GM11168 (cell line): ENCODE results near the gene LCN2.

Experiments used
- in situ Hi-C: fragments of 300-500 bp; cut with MboI; formaldehyde crosslinking; loops from one replicate; pipeline ENCODE4 v1.12.0; 2022; ENCODE audit warnings: low sequenced_read_pairs; ENCODE audit not compliant: unreplicated experiment

LCN2 gene

GRCh38 chr9:128146591-128147120 lies 2.6 kb upstream of the LCN2 start:
- in situ Hi-C loops = no loop called here

DNA sequence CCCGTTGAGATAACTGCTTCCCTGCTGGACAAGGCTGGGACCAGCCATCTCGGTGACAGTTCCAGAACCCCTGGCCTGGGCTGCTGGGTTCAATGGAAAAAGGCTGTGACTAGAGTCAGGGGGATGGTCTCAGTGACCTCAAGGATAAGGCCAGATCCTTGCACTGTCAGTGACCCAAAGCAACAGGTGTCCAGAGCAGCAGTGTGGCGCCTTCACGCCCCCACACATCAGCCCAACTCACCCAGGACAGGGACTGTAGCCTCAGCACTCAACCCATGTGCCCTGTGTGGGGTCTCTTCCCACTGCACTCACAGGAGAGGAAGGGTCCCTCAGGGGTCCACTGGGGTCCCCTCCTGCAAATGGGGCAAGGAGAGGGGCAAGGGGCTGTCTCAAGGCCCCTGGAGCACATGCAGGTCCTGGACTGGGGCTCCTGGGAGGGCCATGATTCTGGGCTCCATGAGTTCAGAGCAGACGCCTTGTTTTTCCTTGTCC lies 698 bp upstream of the LCN2 start:
- in situ Hi-C loops = no loop called here

DNA sequence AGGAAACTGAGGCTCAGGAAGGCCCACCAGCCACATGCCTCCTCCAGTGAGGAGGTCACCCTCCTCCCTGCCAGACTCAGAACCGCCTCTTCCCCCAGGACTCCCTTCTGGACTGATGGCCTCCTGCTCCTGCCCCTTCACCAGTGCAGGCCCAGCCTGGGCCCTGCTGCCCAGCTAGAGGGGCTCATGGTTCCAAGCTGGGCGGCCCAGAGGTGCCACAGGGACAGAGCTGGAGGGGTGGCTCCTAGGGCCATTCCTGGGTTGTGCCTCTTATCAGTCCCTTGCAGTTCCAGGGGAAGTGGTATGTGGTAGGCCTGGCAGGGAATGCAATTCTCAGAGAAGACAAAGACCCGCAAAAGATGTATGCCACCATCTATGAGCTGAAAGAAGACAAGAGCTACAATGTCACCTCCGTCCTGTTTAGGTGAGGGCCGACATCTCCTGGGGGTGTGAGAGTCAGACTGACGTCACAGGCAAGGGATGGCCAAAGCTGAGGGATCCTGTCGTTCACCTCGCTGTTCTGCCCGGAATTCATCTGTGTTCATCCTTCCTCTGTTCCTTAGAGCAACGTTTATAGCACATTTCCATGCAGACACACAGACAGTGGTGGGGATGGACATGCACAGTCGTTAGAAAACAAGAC lies 819 bp downstream of the LCN2 start:
- in situ Hi-C loops = no loop called here

- in situ Hi-C loops = no loop called here
Measured at GRCh38 chr9:128150594-128151308, 1.5 kb downstream of the LCN2 start.

GRCh38 chr9:128151309-128152132 lies 2.3 kb downstream of the LCN2 start:
- in situ Hi-C loops = no loop called here

GRCh38 chr9:128152133-128153059 lies 3.1 kb downstream of the LCN2 start:
- in situ Hi-C loops = no loop called here

GRCh38 chr9:128153060-128153946 lies 4.0 kb downstream of the LCN2 start:
- in situ Hi-C loops = no loop called here

DNA sequence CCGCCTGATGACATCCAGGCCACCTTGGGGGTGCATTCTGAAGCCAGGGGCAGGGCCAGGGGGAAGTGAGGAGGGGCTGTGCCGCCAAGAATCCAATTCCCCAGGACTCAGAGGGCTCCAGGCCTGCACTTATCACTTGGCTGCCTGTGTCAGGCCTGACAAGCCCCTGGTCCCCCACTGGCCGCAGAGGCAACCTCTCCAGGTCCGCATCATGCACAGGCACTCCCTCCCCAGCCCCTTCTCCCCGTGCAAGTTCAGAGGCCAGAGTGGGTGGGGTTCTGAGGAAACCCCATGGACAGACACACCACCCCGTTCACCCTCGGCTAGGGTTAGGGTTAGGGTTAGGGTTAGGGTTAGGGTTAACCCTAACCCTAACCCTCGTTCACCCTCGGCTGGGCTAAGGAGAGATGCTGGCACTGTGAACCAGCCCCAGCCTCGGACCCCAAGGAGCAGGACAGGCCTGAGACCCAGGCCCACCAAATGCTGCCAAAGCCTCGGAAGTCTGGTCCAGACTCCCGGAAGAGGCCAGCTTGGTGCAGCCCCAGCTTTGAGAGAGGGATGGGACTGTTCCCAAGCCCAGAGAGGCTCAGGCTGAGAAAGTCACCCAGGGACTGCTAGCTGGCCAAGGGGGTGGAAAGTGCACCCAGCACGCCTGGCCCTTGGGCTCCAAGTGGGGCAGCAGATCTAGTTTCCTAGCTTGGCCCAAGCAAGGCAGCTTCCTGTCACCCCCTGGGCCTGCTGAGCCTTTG lies 4.9 kb downstream of the LCN2 start:
- in situ Hi-C loops = no loop called here

DNA sequence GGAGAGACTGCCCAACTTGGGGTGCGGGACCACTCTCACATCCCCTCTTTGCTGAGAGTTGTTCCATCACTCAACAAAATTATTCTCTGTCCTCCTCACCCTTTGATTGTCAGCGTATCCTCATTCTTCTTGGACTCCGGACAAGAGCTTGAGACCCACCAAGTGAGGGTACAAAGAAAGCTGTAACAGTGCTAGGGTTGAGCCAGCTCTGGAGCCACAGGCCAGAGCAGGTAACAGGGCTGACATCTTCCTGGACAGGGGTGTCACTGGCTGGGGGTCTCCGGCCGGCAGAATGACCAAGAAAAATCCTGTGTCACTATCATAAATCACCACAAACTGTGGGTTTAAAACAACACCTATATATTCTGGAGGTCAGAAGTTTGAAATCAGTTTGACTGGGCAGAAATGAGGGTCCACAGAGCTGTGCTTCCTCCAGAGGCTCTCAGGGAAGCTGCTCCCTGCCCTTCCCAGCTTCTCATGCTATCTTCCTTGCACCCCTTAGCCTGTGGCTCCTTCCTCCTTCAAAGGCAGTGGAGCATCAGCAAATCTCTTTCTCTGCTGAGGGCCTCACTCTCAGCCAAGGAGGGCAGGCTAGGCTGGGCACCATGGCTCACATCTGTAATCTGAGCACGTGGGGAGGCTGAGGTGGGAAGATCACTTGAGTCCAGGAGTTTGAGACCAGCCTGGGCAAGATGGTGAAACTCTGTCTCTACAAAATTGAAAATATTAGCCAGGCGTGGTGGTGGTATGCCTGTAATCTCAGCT lies 6.7 kb downstream of the LCN2 start:
- in situ Hi-C loops = no loop called here

GRCh38 chr9:128159522-128159783 lies 10.2 kb downstream of the LCN2 start:
- in situ Hi-C loops = no loop called here

GRCh38 chr9:128159784-128160602 lies 10.7 kb downstream of the LCN2 start, which contains the start of gene BBLN:
BBLN (plus strand) TSS chr9:128160265; CDS start chr9:128160408, 143 bp downstream.
- in situ Hi-C loops = no loop called here

DNA sequence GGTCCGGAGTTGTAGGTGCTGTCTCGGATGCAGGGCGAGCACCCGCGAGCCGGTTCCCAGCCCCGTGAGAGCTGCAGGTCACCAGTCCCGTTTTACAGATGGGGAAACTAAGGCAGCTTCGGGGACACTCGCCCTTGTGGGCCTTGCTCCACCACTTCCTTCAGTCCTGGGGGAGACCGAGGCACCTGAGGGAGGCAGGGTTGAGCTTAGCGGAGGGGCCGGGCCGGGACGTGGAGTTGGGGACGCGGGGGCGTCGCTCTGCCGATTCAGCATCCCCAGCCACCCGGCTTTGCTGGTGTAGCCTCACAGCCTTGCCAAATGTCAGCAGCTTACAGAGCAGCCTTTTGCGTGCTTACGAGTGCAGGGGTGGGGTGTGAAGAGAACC lies 11.3 kb downstream of the LCN2 start:
- in situ Hi-C loops = no loop called here

- in situ Hi-C loops = no loop called here
Measured at GRCh38 chr9:128161215-128161902, 12.1 kb downstream of the LCN2 start.

- in situ Hi-C loops = no loop called here
Measured at GRCh38 chr9:128162215-128163026, 13.2 kb downstream of the LCN2 start.

DNA sequence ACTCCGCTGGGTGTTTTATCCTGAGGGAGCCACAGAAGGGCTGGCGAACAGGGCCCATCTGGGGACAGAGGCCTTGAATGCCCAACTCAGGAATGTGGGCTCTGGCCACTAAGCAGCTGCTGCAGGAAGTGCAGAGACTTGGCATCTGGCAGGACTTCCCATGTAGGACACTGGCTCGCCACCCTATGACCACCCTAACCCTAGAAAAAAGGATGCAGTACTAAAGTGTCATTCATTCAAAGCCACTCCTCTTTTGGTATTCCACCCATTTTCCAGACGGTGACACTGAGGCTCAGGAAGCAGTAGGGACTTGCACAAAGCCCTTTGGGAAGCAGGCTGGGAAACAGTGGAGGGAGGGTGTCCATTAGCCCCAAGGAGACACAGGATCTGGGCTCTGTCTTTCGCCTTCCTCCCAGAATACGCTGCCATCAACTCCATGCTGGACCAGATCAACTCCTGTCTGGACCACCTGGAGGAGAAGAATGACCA lies 13.8 kb downstream of the LCN2 start:
- in situ Hi-C loops = no loop called here
